Glomerular visceral epithelial cell (primary cell): ENCODE data around the gene CFAP97D1.
A peak's percentile ranks its signal among the peaks of the same experiment; 100 is the strongest.

Experiments used
- DNase-seq: peaks from one replicate; pipeline ENCODE4 v3.0.0-alpha.2; 2016; ENCODE audit errors: extremely low spot score

Gene CFAP97D1

GRCh38 chr17:43780135-43780534 lies at the start of gene CFAP97D1:
Gene CFAP97D1 (plus strand): TSS chr17:43780435. CDS start chr17:43780463, 28 bp downstream.
- no peak for DNase-seq

GRCh38 chr17:43732958-43733357 lies 47.3 kb upstream of the CFAP97D1 start:
- peak; percentile 93 for DNase-seq

GRCh38 chr17:43733956-43734355 lies 46.3 kb upstream of the CFAP97D1 start:
- DNase-seq, result no peak

- DNase-seq, result peak; percentile 73
These were observed 45.9 kb upstream of the CFAP97D1 start for GRCh38 chr17:43734376-43734775.

GRCh38 chr17:43736389-43736788 lies 43.8 kb upstream of the CFAP97D1 start:
- no peak for DNase-seq

GRCh38 chr17:43737722-43738121 lies 42.5 kb upstream of the CFAP97D1 start:
- DNase-seq, result no peak

GRCh38 chr17:43740541-43740940 lies 39.7 kb upstream of the CFAP97D1 start:
- DNase-seq, result no peak

- DNase-seq, result no peak
These were observed 38.6 kb upstream of the CFAP97D1 start for GRCh38 chr17:43741636-43742035.

GRCh38 chr17:43745541-43745940 lies 34.7 kb upstream of the CFAP97D1 start:
- no peak for DNase-seq

- no peak for DNase-seq
These were observed 30.1 kb upstream of the CFAP97D1 start for GRCh38 chr17:43750153-43750552.

GRCh38 chr17:43753493-43754129 lies 26.6 kb upstream of the CFAP97D1 start:
- DNase-seq, result peak; percentile 48

GRCh38 chr17:43754947-43755346 lies 25.3 kb upstream of the CFAP97D1 start:
- DNase-seq, result no peak

- no peak for DNase-seq
These were observed 24.8 kb upstream of the CFAP97D1 start for GRCh38 chr17:43755389-43755875.

GRCh38 chr17:43756201-43756600 lies 24.0 kb upstream of the CFAP97D1 start:
- no peak for DNase-seq

GRCh38 chr17:43757171-43757660 lies 23.0 kb upstream of the CFAP97D1 start:
- DNase-seq, result no peak

GRCh38 chr17:43758086-43758485 lies 22.1 kb upstream of the CFAP97D1 start:
- DNase-seq, result no peak

- no peak for DNase-seq
These were observed 21.6 kb upstream of the CFAP97D1 start, which contains the start of gene SOST for GRCh38 chr17:43758497-43759174. Gene SOST (minus strand): TSS chr17:43758791. CDS start chr17:43758741, 50 bp downstream.

GRCh38 chr17:43759836-43760235 lies 20.4 kb upstream of the CFAP97D1 start:
- peak; percentile 21 for DNase-seq

GRCh38 chr17:43760254-43760852 lies 19.9 kb upstream of the CFAP97D1 start:
- peak; percentile 94 for DNase-seq

- peak; percentile 50 for DNase-seq
These were observed 13.7 kb upstream of the CFAP97D1 start for GRCh38 chr17:43766413-43767052.

GRCh38 chr17:43767053-43767712 lies 13.1 kb upstream of the CFAP97D1 start:
- DNase-seq, result no peak

- no peak for DNase-seq
These were observed 12.5 kb upstream of the CFAP97D1 start for GRCh38 chr17:43767713-43768059.
